NT2/D1 (cell line): ENCODE measurements around the gene RGS16.

Experiments
- DNase-seq: peaks from one replicate; pipeline ENCODE4 v3.0.0-alpha.2; 2011; ENCODE audit warnings: low read depth, low spot score
- H3K27me3 ChIP-seq: 2 replicates; pipeline ENCODE4 v1.6.0; 2011; ENCODE audit warnings: mild to moderate bottlenecking; ENCODE audit not compliant: insufficient read length, insufficient read depth
- H3K36me3 ChIP-seq: 2 replicates; pipeline ENCODE4 v1.6.1; 2011; ENCODE audit warnings: mild to moderate bottlenecking, low read length, mixed read lengths; ENCODE audit not compliant: insufficient read depth, insufficient read length
- H3K4me1 ChIP-seq: 2 replicates; pipeline ENCODE4 v1.5.1; 2011; ENCODE audit not compliant: insufficient read depth, insufficient read length
- H3K4me3 ChIP-seq: 2 replicates; pipeline ENCODE4 v1.5.1; 2011; ENCODE audit warnings: low read depth; ENCODE audit not compliant: insufficient read length
- H3K9ac ChIP-seq: 2 replicates; pipeline ENCODE4 v1.6.0; 2011; ENCODE audit warnings: low read depth; ENCODE audit not compliant: insufficient read length
- H3K9me3 ChIP-seq: 2 replicates; pipeline ENCODE4 v1.5.1; 2011; ENCODE audit warnings: mild to moderate bottlenecking, low read length; ENCODE audit not compliant: insufficient read depth
- SUZ12 ChIP-seq: IDR thresholded peaks from 2 replicates; pipeline ENCODE4 v1.6.1; 2011; ENCODE audit not compliant: insufficient read length, insufficient read depth; ENCODE audit errors: extremely low read depth
- YY1 ChIP-seq: IDR thresholded peaks from 2 replicates; pipeline ENCODE4 v1.6.1; 2011; ENCODE audit not compliant: insufficient read length, insufficient read depth
- ZNF274 ChIP-seq: IDR thresholded peaks from 2 replicates; pipeline ENCODE4 v1.6.1; 2011; ENCODE audit warnings: mild to moderate bottlenecking, low read depth, low read length

The RGS16 gene

DNA sequence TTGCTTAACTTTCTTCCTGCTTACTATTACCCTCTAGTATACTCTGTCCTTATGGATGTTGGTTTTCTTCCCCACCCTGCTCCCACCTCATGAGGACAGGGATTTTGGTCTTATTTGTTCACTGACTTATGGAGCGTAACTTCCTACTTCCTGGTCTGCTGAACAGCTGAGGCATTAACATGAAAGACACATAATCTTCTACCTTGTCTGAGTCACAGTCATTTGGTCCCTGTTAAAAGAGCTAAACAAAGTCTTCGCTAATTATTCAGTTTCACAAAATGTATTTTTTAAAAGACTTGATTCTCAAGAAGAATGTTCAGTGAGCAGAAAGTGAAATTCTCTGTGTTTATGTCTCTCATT is 33.6 kb downstream of the RGS16 start:
- H3K9me3 ChIP-seq: no peaks in the 10 kb centered on the region
- TF ChIP-seq SUZ12 (no peak), ZNF274 (no peak), YY1 (no peak)
- no peak for DNase-seq
- no peaks in the 10 kb centered on the region for H3K27me3 ChIP-seq
- H3K36me3 ChIP-seq: no peaks in the 10 kb centered on the region
- no peak overlapping the region for H3K9ac ChIP-seq
- H3K4me1 ChIP-seq: no peaks in the 10 kb centered on the region
- no peak overlapping the region for H3K4me3 ChIP-seq

DNA sequence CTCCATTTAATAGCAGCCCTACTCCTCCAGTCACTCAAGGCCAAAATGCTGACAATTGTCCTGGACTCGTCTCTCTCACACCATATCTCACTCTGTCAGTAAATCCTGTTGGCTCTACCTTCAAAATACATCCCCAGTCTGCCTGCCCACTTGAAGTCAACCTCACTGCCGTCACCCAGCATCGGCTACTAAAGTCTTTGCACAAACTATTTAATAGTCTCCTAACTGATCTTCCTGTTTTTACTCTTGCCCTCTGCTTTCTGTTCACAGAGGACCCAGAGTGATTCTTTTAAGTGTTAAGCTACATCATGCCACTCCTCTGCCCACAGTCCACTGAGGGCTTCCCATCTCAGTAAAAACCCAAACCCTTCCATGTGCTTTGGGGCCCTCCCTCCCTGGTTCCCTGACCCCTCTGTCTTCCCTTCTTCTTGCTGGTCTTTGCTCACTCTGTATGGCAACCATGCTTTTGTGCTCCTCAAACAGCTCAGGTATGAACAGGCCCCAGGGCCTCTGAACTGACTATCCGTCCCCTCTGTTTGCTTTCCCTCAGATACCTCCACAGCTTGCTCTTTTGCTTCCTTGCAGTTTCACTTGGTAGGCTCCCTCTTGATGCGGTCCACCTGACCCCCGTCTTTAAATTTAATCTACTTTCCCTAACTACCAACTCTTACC is 34.1 kb downstream of the RGS16 start:
- no peaks in the 10 kb centered on the region for H3K36me3 ChIP-seq
- no peak for DNase-seq
- no peaks in the 10 kb centered on the region for H3K27me3 ChIP-seq
- H3K9me3 ChIP-seq: no peaks in the 10 kb centered on the region
- H3K9ac ChIP-seq: no peak overlapping the region
- no peak overlapping the region for H3K4me3 ChIP-seq
- TF ChIP-seq YY1 (no peak), ZNF274 (no peak), SUZ12 (no peak)
- H3K4me1 ChIP-seq: no peaks in the 10 kb centered on the region

DNA sequence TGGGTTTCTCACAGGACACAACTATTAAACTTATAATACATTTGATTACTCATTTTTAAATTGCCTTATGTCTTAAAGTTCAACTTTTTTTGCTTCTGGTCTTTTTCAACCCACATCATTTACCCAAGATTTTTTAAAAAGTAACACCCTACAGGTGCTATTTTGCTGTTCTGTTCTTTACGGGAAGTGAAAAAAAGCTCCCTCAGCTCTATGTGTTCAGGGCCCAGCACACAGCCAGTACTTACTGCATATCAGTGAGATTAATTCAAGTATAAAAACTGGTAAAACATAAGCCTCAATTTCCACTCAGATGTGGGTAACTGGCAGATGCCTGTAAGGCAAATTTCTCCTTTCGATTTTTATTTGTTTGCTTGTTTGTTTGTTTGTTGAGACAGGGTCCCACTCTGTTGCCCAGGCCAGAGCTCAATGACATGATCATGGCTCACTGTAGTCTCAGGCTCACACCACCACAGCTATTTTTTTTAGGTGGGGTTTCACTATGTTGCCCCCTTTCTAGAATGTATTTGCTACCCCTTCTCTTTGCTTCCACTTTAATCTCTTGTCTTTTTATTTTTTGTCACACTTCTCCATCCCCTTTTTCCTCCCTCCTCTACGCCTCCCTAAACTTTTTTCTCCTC is 35.4 kb downstream of the RGS16 start:
- H3K27me3 ChIP-seq: no peaks in the 10 kb centered on the region
- no peak overlapping the region for H3K4me3 ChIP-seq
- no peaks in the 10 kb centered on the region for H3K9me3 ChIP-seq
- TF ChIP-seq SUZ12 (no peak), ZNF274 (no peak), YY1 (no peak)
- H3K4me1 ChIP-seq: no peaks in the 10 kb centered on the region
- DNase-seq: no peak
- H3K36me3 ChIP-seq: no peaks in the 10 kb centered on the region
- no peak overlapping the region for H3K9ac ChIP-seq

DNA sequence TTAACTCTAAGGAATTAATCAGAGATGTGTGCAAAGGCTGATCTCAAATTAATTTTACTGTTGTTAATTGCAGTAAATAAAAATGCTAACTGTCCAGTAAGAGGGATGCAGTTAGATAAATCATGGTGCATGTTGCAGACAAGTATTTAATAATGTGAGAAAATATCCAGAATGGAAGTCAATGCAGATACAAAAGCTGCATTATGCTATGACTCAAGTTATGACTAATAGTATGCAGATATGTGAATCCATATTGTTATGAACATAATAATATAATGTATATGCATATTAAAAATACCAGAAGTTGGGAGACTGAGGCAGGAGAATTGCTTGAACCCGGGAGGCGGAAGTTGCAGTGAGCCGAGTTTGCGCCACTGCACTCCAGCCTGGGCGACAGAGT is 36.6 kb downstream of the RGS16 start:
- H3K9ac ChIP-seq: no peak overlapping the region
- H3K36me3 ChIP-seq: no peaks in the 10 kb centered on the region
- H3K9me3 ChIP-seq: no peaks in the 10 kb centered on the region
- TF ChIP-seq YY1 (no peak), ZNF274 (no peak), SUZ12 (no peak)
- no peaks in the 10 kb centered on the region for H3K27me3 ChIP-seq
- no peaks in the 10 kb centered on the region for H3K4me1 ChIP-seq
- no peak for DNase-seq
- H3K4me3 ChIP-seq: no peak overlapping the region

DNA sequence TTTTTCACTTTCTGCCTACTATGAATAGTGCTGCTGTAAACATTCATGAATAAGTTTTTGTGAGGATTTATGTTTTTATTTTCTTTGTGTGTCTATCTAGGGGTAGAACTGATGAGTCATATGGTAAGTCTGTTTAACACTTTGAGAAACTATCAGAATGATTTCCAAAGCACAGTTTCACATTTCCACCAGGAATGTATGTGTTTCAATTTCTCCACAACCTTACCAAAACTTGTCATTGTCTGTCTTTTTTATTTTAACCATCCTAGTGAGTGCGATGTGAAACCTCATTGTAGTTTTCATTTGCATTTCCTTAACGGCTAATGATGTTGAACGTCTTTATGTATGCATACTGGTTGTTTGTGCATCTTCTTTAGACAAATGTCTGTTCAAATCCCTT is 38.7 kb downstream of the RGS16 start:
- no peak for DNase-seq
- Histone ChIP-seq H3K9ac (no peak overlapping the region), H3K27me3 (no peaks in the 10 kb centered on the region), H3K4me1 (no peaks in the 10 kb centered on the region), H3K36me3 (no peaks in the 10 kb centered on the region), H3K4me3 (no peak overlapping the region), H3K9me3 (no peaks in the 10 kb centered on the region)
- TF ChIP-seq YY1 (no peak), ZNF274 (no peak), SUZ12 (no peak)

DNA sequence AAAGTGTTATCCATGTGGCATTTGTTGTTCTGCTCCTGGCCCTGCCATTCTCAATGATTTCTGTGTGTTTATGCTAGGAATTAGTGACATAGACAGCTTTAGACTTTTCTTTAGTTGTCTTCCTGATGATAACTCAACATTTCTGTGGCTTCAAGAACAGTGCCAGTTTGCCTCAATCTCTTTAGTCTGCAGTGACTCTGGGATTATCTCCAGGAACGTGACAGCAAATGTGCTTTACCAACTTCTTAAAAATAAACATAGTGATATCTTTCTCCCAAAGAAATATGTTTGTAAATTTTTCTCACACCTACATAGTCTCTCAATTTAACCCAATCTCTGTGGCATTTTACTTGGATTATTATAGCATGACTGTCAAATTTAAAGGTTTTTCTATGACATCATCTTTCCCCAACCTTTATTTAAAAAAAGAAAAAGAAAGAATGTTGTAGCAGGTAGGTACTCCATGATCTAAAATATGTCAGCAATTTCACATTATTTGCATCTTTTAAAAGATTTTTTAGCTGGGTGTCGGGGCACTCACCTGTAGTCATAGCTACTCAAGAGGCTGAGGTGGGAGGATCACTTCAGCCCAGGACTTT is 39.7 kb downstream of the RGS16 start:
- DNase-seq: no peak
- no peak overlapping the region for H3K9ac ChIP-seq
- no peaks in the 10 kb centered on the region for H3K9me3 ChIP-seq
- no peak overlapping the region for H3K4me3 ChIP-seq
- no peaks in the 10 kb centered on the region for H3K27me3 ChIP-seq
- H3K36me3 ChIP-seq: no peaks in the 10 kb centered on the region
- no peaks in the 10 kb centered on the region for H3K4me1 ChIP-seq
- TF ChIP-seq ZNF274 (no peak), YY1 (no peak), SUZ12 (no peak)

DNA sequence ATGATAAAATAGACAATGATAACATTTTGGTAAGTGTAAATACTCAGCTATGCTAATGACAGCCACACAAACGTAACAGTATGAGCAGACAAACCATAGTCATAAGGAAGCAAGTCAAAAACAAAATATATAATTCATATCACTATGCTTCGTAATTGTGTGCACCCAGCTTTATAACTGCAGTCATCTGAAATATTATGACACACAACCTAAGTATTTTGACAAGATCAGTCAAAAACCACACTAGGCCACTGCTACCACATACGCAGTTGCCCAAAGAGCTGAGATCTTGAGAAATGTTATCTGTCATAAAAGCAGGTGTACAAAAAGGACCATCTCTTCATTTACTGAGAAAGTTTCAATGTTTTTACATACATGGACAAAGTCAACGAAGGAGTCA is 41.1 kb downstream of the RGS16 start:
- Histone ChIP-seq H3K9ac (no peak overlapping the region), H3K27me3 (no peaks in the 10 kb centered on the region), H3K4me1 (no peaks in the 10 kb centered on the region), H3K9me3 (no peaks in the 10 kb centered on the region), H3K36me3 (no peaks in the 10 kb centered on the region), H3K4me3 (no peak overlapping the region)
- TF ChIP-seq YY1 (no peak), SUZ12 (no peak), ZNF274 (no peak)
- no peak for DNase-seq
